Activated CD4-positive, CD25-positive, alpha-beta regulatory T cell treated with anti-CD3 and anti-CD28 coated beads, Interleukin-2, amount 50 U/mL, for 24 hours (primary cell): ENCODE data around the gene PLPPR2.
"Not testable (repeated sequence)": the region's sequence is repeated elsewhere in the genome, so short reads cannot be mapped to it uniquely, and the experiment has no call there.

Experiments used
- ATAC-seq, 2 donors: fragments of 150-1000 bp; cut with Tn5 transposase; one replicate each; pipeline ENCODE4 v1.10.0; 2021; ENCODE audit warnings: mild to moderate bottlenecking in 1 of 2, moderate library complexity in 1 of 2

Gene PLPPR2

GRCh38 chr19:11355160-11356073, at the start of gene PLPPR2:
TSS of gene PLPPR2 (plus strand) at chr19:11355432. CDS start at chr19:11357674, 2,242 bp downstream.
- peak; percentile 89 for ATAC-seq

GRCh38 chr19:11306337-11306736, 48.9 kb upstream of the PLPPR2 start:
- ATAC-seq: no peak

- ATAC-seq: not testable (repeated sequence)
Measured at GRCh38 chr19:11320278-11320995, 34.8 kb upstream of the PLPPR2 start.

GRCh38 chr19:11321191-11322126, 33.8 kb upstream of the PLPPR2 start:
- ATAC-seq: no peak

GRCh38 chr19:11322269-11323024, 32.8 kb upstream of the PLPPR2 start:
- ATAC-seq: no peak

GRCh38 chr19:11323601-11324078, 31.6 kb upstream of the PLPPR2 start:
- ATAC-seq: no peak

- ATAC-seq: peak; percentile 44 to 73
Measured at GRCh38 chr19:11324079-11324661, 31.1 kb upstream of the PLPPR2 start.

GRCh38 chr19:11324748-11325389, 30.4 kb upstream of the PLPPR2 start:
- ATAC-seq: no peak

- no peak for ATAC-seq
Measured at GRCh38 chr19:11325544-11325943, 29.7 kb upstream of the PLPPR2 start.

GRCh38 chr19:11330127-11330526, 25.1 kb upstream of the PLPPR2 start:
- no peak for ATAC-seq

GRCh38 chr19:11331502-11331901, 23.7 kb upstream of the PLPPR2 start:
- no peak for ATAC-seq

- no peak for ATAC-seq
Measured at GRCh38 chr19:11332822-11333221, 22.4 kb upstream of the PLPPR2 start.

GRCh38 chr19:11333838-11334237, 21.4 kb upstream of the PLPPR2 start:
- not testable (repeated sequence) for ATAC-seq

- ATAC-seq: no peak
Measured at GRCh38 chr19:11335449-11336146, 19.6 kb upstream of the PLPPR2 start.

GRCh38 chr19:11337080-11337479, 18.2 kb upstream of the PLPPR2 start:
- no peak for ATAC-seq

- ATAC-seq: no peak
Measured at GRCh38 chr19:11338121-11338520, 17.1 kb upstream of the PLPPR2 start.

GRCh38 chr19:11338569-11339253, 16.5 kb upstream of the PLPPR2 start:
- ATAC-seq: no peak

GRCh38 chr19:11339254-11340098, 15.8 kb upstream of the PLPPR2 start, which contains the start of gene RAB3D:
TSS of gene RAB3D (minus strand) at chr19:11339657. CDS start at chr19:11337399, 2,258 bp downstream.
- ATAC-seq: peak; percentile 96 to 98
